HEK293 (cell line): ENCODE results near the gene DAPK2.

Source experiments
- CTCF ChIP-seq: fragments of 450-650 bp; formaldehyde crosslinking; IDR thresholded peaks from 2 replicates; pipeline ENCODE4 v1.5.1; 2016; ENCODE audit warnings: missing biosample characterization, missing genetic modification characterization
- PRDM6 ChIP-seq: fragments of 450-650 bp; formaldehyde crosslinking; IDR thresholded peaks from 2 replicates; pipeline ENCODE4 v1.5.1; 2017; ENCODE audit warnings: missing biosample characterization, missing genetic modification characterization
- REST ChIP-seq: fragments of 450-650 bp; formaldehyde crosslinking; IDR thresholded peaks from 2 replicates; pipeline ENCODE4 v1.5.1; 2016; ENCODE audit warnings: missing biosample characterization, missing genetic modification characterization
- SP2 ChIP-seq: fragments of 450-650 bp; formaldehyde crosslinking; IDR thresholded peaks from 2 replicates; pipeline ENCODE4 v1.5.1; 2016; ENCODE audit warnings: missing biosample characterization, missing genetic modification characterization
- ZBTB21 ChIP-seq: fragments of 450-650 bp; formaldehyde crosslinking; IDR thresholded peaks from 2 replicates; pipeline ENCODE4 v1.5.1; 2017; ENCODE audit warnings: missing biosample characterization, missing genetic modification characterization
- ZBTB44 ChIP-seq: fragments of 450-650 bp; IDR thresholded peaks from 2 replicates; pipeline ENCODE4 v1.5.1; 2018; ENCODE audit warnings: missing biosample characterization, mild to moderate bottlenecking, missing genetic modification characterization
- ZBTB49 ChIP-seq: fragments of 450-650 bp; formaldehyde crosslinking; IDR thresholded peaks from 2 replicates; pipeline ENCODE4 v1.5.1; 2016; ENCODE audit warnings: missing biosample characterization, missing genetic modification characterization, low read depth
- ZFP37 ChIP-seq: fragments of 450-650 bp; formaldehyde crosslinking; IDR thresholded peaks from 2 replicates; pipeline ENCODE4 v1.5.1; 2016; ENCODE audit warnings: missing biosample characterization, missing genetic modification characterization
- ZNF121 ChIP-seq: fragments of 450-650 bp; formaldehyde crosslinking; IDR thresholded peaks from 2 replicates; pipeline ENCODE4 v1.5.1; 2016; ENCODE audit warnings: missing biosample characterization, missing genetic modification characterization
- ZNF138 ChIP-seq: fragments of 450-650 bp; formaldehyde crosslinking; IDR thresholded peaks from 2 replicates; pipeline ENCODE4 v1.5.1; 2016; ENCODE audit warnings: missing biosample characterization, missing genetic modification characterization, borderline replicate concordance
- ZNF366 ChIP-seq: fragments of 450-650 bp; formaldehyde crosslinking; conservative IDR thresholded peaks from 2 replicates; pipeline ENCODE4 v1.5.1; 2016; ENCODE audit warnings: missing biosample characterization, missing genetic modification characterization
- ZNF404 ChIP-seq: fragments of 450-650 bp; formaldehyde crosslinking; IDR thresholded peaks from 2 replicates; pipeline ENCODE4 v1.5.1; 2017; ENCODE audit warnings: missing biosample characterization, missing genetic modification characterization
- ZNF473 ChIP-seq: fragments of 450-650 bp; formaldehyde crosslinking; IDR thresholded peaks from 2 replicates; pipeline ENCODE4 v1.5.1; 2017; ENCODE audit warnings: missing biosample characterization, missing genetic modification characterization
- ZNF626 ChIP-seq: fragments of 450-650 bp; sonication (Bioruptor Pico); formaldehyde crosslinking; IDR thresholded peaks from 2 replicates; pipeline ENCODE4 v1.5.1; 2018; ENCODE audit warnings: missing biosample characterization, missing genetic modification characterization, inconsistent platforms

- TF ChIP-seq ZBTB44 (no peak), CTCF (no peak), ZBTB49 (tag by site-specific recombination) (no peak), SP2 (tag by site-specific recombination) (no peak), ZNF138 (tag by site-specific recombination) (no peak), ZNF121 (tag by site-specific recombination) (no peak), ZFP37 (no peak), ZNF473 (tag by site-specific recombination) (no peak), PRDM6 (tag by site-specific recombination) (no peak), ZNF366 (tag by site-specific recombination) (no peak), ZBTB21 (tag by site-specific recombination) (no peak), ZNF404 (no peak), REST (no peak), ZNF626 (tag by site-specific recombination) (no peak)
Measured at GRCh38 chr15:63912061-63912615, 134.1 kb downstream of the DAPK2 start.
